SK-N-SH treated with all-trans-retinoic acid at 6 μM for 48 hours (cell line): ENCODE results near the gene CCDC88C.

Source experiments
- ATAC-seq: fragments of 200-7000 bp; cut with Tn5 transposase; 3 replicates; pipeline ENCODE4 v1.9.1; 2020; ENCODE audit warnings: mild to moderate bottlenecking, moderate library complexity
- CREB5 ChIP-seq: fragments of 250-450 bp; sonication (Bioruptor Pico); IDR thresholded peaks from 2 replicates; pipeline ENCODE4 v1.5.1; 2020; ENCODE audit warnings: low read depth, mild to moderate bottlenecking, moderate library complexity
- CSDC2 ChIP-seq: fragments of 250-450 bp; sonication (Bioruptor Pico); IDR thresholded peaks from 2 replicates; pipeline ENCODE4 v1.5.0; 2020; ENCODE audit warnings: mild to moderate bottlenecking, moderate library complexity
- CSRNP3 ChIP-seq: fragments of 250-450 bp; sonication (Bioruptor Pico); IDR thresholded peaks from 2 replicates; pipeline ENCODE4 v1.5.1; 2021; ENCODE audit warnings: mild to moderate bottlenecking, moderate library complexity
- ESRRG ChIP-seq: fragments of 250-450 bp; sonication (Bioruptor Pico); IDR thresholded peaks from 2 replicates; pipeline ENCODE4 v1.6.1; 2021; ENCODE audit warnings: mild to moderate bottlenecking
- GLIS3 ChIP-seq: fragments of 250-450 bp; sonication (Bioruptor Pico); IDR thresholded peaks from 2 replicates; pipeline ENCODE4 v1.5.0; 2020; ENCODE audit warnings: mild to moderate bottlenecking, moderate library complexity
- ISL1 ChIP-seq: fragments of 250-450 bp; sonication (Bioruptor Pico); IDR thresholded peaks from 2 replicates; pipeline ENCODE4 v2.1.2; 2022; ENCODE audit warnings: mild to moderate bottlenecking, moderate library complexity
- OSR1 ChIP-seq: fragments of 250-450 bp; sonication (Bioruptor Pico); IDR thresholded peaks from 2 replicates; pipeline ENCODE4 v1.8.0; 2022; ENCODE audit warnings: moderate library complexity, mild to moderate bottlenecking, inconsistent platforms
- POU6F1 ChIP-seq: fragments of 250-450 bp; sonication (Bioruptor Pico); IDR thresholded peaks from 2 replicates; pipeline ENCODE4 v1.8.0; 2021; ENCODE audit warnings: low read depth, mild to moderate bottlenecking, moderate library complexity, borderline replicate concordance
- PPARA ChIP-seq: fragments of 250-450 bp; sonication (Bioruptor Pico); IDR thresholded peaks from 2 replicates; pipeline ENCODE4 v1.5.0; 2020; ENCODE audit warnings: mild to moderate bottlenecking, borderline replicate concordance
- RARB ChIP-seq: fragments of 250-450 bp; sonication (Bioruptor Pico); IDR thresholded peaks from 2 replicates; pipeline ENCODE4 v1.8.0; 2021; ENCODE audit warnings: mild to moderate bottlenecking, moderate library complexity
- SNAI2 ChIP-seq: fragments of 250-450 bp; sonication (Bioruptor Pico); IDR thresholded peaks from 2 replicates; pipeline ENCODE4 v1.5.0; 2020; ENCODE audit warnings: mild to moderate bottlenecking, moderate library complexity
- TOX ChIP-seq: fragments of 250-450 bp; sonication (Bioruptor Pico); IDR thresholded peaks from 2 replicates; pipeline ENCODE4 v1.8.0; 2021; ENCODE audit warnings: mild to moderate bottlenecking, moderate library complexity, borderline replicate concordance
- ZC3H10 ChIP-seq: fragments of 250-450 bp; sonication (Bioruptor Pico); IDR thresholded peaks from 2 replicates; pipeline ENCODE4 v1.5.1; 2021; ENCODE audit warnings: mild to moderate bottlenecking, moderate library complexity
- ZFP3 ChIP-seq: fragments of 250-450 bp; sonication (Bioruptor Pico); IDR thresholded peaks from 2 replicates; pipeline ENCODE4 v1.5.0; 2020; ENCODE audit warnings: mild to moderate bottlenecking, moderate library complexity
- ZFP30 ChIP-seq: fragments of 450-650 bp; formaldehyde crosslinking; IDR thresholded peaks from 2 replicates; pipeline ENCODE4 v1.5.0; 2022; ENCODE audit warnings: mild to moderate bottlenecking, moderate library complexity
- ZNF565 ChIP-seq: fragments of 450-650 bp; formaldehyde crosslinking; conservative IDR thresholded peaks from 2 replicates; pipeline ENCODE4 v1.5.0; 2020; ENCODE audit warnings: low read depth, mild to moderate bottlenecking, moderate library complexity
- ZNF70 ChIP-seq: fragments of 450-650 bp; formaldehyde crosslinking; IDR thresholded peaks from 2 replicates; pipeline ENCODE4 v1.5.0; 2020; ENCODE audit warnings: mild to moderate bottlenecking, moderate library complexity
- ZNF8 ChIP-seq: fragments of 450-650 bp; formaldehyde crosslinking; IDR thresholded peaks from 2 replicates; pipeline ENCODE4 v1.5.0; 2020; ENCODE audit warnings: mild to moderate bottlenecking, moderate library complexity
- TF ChIP-seq, protein P1 (sequence below): fragments of 250-450 bp; sonication (Bioruptor Pico); IDR thresholded peaks from 2 replicates; pipeline ENCODE4 v1.5.0; 2020; ENCODE audit warnings: mild to moderate bottlenecking, moderate library complexity
- TF ChIP-seq, protein P2 (sequence below): fragments of 250-450 bp; sonication (Bioruptor Pico); IDR thresholded peaks from 2 replicates; pipeline ENCODE4 v1.8.0; 2020; ENCODE audit warnings: mild to moderate bottlenecking, moderate library complexity, borderline replicate concordance

The CCDC88C gene

DNA sequence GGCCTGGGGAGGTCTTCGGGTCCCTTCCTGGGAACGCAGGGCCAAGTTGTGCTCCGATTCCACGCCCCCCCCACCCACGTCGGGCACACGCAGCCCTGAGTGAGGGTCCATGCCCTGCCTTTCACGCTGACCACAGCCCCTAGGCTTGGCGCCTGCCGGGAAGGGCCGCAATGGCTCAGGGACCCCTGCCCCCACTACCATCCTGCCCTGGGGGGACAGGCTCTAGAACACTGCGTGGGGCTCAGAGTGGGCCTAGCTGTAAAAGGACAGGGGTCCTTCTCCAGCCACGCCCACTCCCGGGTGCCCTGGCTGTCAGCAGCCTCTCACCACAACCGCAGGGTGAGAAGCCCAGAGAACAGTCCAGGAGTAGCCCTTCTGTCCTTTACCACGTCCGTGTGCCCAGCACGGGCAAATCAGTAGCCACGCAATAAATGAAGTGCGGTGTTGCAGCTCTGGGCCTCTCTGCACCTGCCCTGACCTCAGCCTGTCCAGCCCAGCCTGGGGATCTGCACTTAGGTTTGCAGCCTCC lies 163.8 kb downstream of the CCDC88C start:
- no peak for ATAC-seq
- TF ChIP-seq OSR1 (CRISPR knock-in tag) (no peak), GLIS3 (CRISPR knock-in tag) (no peak), CREB5 (CRISPR knock-in tag) (no peak), ZNF8 (CRISPR knock-in tag) (no peak), RARB (CRISPR knock-in tag) (no peak), ZNF565 (no peak), ZC3H10 (CRISPR knock-in tag) (no peak), ZFP3 (CRISPR knock-in tag) (no peak), ZNF70 (CRISPR knock-in tag) (no peak), POU6F1 (CRISPR knock-in tag) (no peak), PPARA (CRISPR knock-in tag) (no peak), CSDC2 (CRISPR knock-in tag) (no peak), TOX (no peak)
- TF ChIP-seq, protein P1, sequence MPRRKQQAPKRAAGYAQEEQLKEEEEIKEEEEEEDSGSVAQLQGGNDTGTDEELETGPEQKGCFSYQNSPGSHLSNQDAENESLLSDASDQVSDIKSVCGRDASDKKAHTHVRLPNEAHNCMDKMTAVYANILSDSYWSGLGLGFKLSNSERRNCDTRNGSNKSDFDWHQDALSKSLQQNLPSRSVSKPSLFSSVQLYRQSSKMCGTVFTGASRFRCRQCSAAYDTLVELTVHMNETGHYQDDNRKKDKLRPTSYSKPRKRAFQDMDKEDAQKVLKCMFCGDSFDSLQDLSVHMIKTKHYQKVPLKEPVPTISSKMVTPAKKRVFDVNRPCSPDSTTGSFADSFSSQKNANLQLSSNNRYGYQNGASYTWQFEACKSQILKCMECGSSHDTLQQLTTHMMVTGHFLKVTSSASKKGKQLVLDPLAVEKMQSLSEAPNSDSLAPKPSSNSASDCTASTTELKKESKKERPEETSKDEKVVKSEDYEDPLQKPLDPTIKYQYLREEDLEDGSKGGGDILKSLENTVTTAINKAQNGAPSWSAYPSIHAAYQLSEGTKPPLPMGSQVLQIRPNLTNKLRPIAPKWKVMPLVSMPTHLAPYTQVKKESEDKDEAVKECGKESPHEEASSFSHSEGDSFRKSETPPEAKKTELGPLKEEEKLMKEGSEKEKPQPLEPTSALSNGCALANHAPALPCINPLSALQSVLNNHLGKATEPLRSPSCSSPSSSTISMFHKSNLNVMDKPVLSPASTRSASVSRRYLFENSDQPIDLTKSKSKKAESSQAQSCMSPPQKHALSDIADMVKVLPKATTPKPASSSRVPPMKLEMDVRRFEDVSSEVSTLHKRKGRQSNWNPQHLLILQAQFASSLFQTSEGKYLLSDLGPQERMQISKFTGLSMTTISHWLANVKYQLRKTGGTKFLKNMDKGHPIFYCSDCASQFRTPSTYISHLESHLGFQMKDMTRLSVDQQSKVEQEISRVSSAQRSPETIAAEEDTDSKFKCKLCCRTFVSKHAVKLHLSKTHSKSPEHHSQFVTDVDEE (CRISPR knock-in tag): no peak

DNA sequence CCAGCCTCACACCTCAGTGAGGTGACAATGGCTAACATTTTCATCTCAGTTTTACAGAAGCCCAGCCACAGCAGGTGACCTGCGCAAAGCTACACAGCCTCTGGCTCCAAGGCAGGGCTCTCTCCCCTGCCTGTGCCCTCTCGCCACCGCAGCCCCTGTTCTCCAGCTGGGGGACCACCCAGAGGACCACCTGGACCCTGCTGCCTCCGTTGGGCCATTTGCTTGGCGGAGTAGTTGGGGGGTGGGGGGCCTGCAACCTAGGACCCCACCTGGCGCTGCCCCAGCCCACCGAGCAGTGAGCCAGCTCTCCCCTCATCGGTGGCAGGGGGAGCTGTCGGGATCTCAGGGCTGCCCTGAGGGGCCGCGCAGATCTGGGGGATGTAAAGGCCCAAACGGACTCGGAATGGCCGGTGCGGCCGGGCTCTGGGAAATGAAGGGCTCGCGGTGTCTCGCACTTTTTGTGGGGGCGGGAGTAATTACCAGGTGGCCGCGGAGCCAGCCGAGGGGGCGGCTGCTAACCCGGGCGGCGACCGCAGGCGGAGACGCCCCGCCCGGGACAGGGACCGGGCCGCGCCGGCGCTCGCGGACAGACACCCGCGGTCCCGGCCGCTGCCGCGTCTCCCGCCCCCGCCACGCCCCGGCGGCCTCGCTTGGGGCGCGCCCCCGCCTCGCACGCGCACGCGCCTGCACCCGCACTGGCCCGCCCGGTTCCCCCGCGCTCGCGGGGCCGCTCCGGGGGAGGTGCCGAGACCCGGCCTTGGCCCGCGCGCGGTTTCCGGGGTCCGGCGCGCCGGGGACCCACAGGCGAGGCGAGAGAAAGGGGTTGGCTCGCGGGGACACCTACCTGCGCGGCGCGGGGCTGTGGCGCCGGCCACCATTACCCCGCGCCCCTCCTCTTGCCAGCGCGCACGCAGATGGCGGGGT lies 164.5 kb downstream of the CCDC88C start:
- ATAC-seq: peak; percentile 1; the same call in 2 of the 3 replicates
- no peak for TF ChIP-seq ESRRG (CRISPR knock-in tag)

DNA sequence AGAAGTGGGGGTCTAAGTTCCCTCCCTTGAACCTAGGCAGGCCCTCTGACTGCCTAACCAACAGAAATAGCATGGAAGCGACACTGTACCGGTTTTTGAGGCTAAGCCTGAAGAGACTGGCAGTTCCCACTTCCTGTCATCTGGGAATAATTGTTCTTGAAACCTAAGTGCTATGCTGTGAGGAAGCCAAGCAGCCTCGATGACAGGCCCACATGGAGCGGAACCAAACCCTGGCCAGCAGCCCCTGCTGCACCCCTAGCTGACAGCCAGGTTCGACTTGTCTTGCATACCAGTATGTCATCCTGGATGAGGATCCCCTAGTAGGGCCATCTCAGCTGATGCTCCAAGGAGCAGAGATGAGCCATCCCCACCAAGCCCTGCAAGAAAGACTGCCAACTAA lies 166.7 kb downstream of the CCDC88C start:
- ATAC-seq: peak; percentile 65
- TF ChIP-seq ESRRG (CRISPR knock-in tag) (no peak), SNAI2 (CRISPR knock-in tag) (no peak), ZFP30 (CRISPR knock-in tag) (no peak), PPARA (CRISPR knock-in tag) (no peak), GLIS3 (CRISPR knock-in tag) (no peak), TOX (no peak), ZNF8 (CRISPR knock-in tag) (no peak), RARB (CRISPR knock-in tag) (no peak), CSRNP3 (no peak), ZC3H10 (CRISPR knock-in tag) (no peak), POU6F1 (CRISPR knock-in tag) (no peak), CREB5 (CRISPR knock-in tag) (no peak), CSDC2 (CRISPR knock-in tag) (no peak), ZNF565 (no peak), ISL1 (CRISPR knock-in tag) (no peak), ZFP3 (CRISPR knock-in tag) (no peak)
- TF ChIP-seq, protein P2, sequence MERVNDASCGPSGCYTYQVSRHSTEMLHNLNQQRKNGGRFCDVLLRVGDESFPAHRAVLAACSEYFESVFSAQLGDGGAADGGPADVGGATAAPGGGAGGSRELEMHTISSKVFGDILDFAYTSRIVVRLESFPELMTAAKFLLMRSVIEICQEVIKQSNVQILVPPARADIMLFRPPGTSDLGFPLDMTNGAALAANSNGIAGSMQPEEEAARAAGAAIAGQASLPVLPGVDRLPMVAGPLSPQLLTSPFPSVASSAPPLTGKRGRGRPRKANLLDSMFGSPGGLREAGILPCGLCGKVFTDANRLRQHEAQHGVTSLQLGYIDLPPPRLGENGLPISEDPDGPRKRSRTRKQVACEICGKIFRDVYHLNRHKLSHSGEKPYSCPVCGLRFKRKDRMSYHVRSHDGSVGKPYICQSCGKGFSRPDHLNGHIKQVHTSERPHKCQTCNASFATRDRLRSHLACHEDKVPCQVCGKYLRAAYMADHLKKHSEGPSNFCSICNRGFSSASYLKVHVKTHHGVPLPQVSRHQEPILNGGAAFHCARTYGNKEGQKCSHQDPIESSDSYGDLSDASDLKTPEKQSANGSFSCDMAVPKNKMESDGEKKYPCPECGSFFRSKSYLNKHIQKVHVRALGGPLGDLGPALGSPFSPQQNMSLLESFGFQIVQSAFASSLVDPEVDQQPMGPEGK (CRISPR knock-in tag): no peak
- TF ChIP-seq, protein P1 (CRISPR knock-in tag): no peak
